Fibroblast of skin of left biceps (primary cell): ENCODE measurements around the gene KBTBD3.

Experiments used
- DNase-seq, 2 experiments: peaks; one replicate each; pipeline ENCODE4 v3.0.0-alpha.2; 2013; ENCODE audit warnings: low read depth in 2 of 2

The KBTBD3 gene

DNA sequence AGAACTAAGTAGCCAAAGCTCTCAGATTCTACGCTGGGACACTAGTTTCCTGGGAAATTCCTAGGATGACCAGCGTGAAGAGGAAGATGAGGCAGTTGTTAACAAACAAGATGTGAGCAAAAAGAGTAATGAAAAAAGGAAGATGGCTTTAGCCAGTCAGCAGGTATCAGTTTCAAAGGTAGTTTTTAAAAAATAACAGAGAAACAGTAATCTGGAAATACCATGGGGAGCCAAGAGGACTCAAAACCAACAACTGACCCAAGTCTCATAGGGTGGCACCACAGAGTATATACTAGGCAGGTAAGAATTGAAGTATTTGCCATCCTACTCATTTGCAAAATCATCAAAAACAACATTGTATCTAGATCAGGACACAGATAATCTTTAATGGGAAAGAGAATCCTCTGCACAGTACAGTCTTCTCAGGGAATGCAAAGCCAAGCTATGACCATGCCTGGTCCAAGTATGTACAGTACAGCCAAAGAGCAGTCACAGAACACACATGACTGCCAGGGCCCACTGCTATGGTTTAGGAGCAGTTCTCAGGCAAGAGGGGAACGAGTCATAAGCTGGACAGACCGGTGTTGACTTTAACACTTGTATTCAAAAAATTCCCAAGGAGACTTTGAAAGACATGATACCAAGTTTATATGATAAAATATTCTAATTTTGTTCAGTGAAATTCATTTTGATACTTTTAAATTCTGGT is 75.7 kb downstream of the KBTBD3 start:
- no peak for DNase-seq
